ENCODE data around the gene TNFRSF6B.
"Not testable (repeated sequence)": the region's sequence is repeated elsewhere in the genome, so short reads cannot be mapped to it uniquely, and the experiment has no call there.

The TNFRSF6B gene

GRCh38 chr20:63663332-63664066 lies 33.0 kb upstream of the TNFRSF6B start:
- FAIRE-seq = no peak

- FAIRE-seq = no peak
Measured at GRCh38 chr20:63664143-63664851, 32.2 kb upstream of the TNFRSF6B start.

- FAIRE-seq = no peak
Measured at GRCh38 chr20:63664861-63665594, 31.4 kb upstream of the TNFRSF6B start.

DNA sequence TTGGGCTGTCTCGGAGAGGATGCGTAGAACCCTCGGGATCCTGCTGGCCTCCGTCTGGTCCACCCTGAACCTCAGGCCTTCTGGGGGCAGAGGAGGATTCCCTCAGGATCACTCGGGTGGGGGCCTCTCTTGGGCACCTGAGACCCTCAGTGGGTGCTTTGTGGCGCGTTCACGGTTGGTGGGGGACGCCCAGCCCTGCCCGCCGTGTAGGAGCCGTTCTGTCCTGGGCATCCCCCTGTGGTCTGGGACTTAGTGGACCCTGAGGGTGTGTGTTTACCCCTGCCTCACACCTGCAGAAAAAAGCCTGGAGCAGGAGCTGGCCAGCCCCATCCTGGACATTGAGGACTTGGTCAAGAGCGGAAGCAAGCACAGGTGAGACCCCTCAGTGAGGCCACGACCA lies 30.7 kb upstream of the TNFRSF6B start:
- no peak for FAIRE-seq

DNA sequence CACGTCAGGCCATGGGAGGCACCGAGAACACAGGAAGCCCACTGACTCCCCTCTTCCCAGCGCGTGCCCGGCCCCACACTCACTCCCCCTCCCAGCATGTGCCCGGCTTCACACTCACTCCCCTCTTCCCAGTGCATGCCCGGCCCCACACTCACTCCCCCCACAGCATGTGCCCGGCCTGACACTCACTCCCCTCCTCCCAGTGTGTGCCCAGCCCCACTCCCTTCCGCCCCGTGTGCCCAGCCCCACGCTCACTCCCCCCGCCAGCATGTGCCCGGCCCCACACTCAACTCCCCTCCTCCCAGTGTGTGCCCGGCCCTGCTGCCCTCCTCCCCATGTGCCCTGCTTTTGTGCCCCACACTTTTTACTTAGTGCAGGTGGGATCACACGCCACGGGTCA lies 28.6 kb upstream of the TNFRSF6B start:
- no peak for FAIRE-seq

GRCh38 chr20:63668351-63668750 lies 28.1 kb upstream of the TNFRSF6B start:
- FAIRE-seq = no peak

- not testable (repeated sequence) for FAIRE-seq
Measured at GRCh38 chr20:63671695-63672094, 24.8 kb upstream of the TNFRSF6B start.

DNA sequence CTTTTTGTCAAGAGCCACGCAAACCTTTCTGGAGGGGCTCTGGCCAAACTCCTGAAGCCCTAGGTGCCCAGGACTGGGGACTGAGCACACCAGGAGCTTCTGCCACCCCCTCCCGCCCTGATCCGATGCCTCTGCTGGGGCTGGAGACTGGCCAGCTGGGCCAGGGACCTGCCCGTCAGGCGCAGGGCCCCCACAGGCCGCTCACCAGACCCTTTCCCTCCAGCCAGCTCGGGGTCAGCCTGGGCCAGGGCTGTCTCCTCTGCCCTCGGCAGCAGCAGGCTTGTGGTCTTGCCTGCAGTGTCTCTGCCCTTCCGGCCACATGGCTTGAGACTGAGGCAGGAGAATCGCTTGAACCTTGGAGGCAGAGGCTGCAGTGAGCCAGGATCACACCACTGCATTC lies 23.8 kb upstream of the TNFRSF6B start:
- FAIRE-seq = no peak

- FAIRE-seq = no peak
Measured at GRCh38 chr20:63673951-63674350, 22.5 kb upstream of the TNFRSF6B start.

- no peak for FAIRE-seq
Measured at GRCh38 chr20:63675681-63676368, 20.6 kb upstream of the TNFRSF6B start.

- FAIRE-seq = no peak
Measured at GRCh38 chr20:63678071-63678470, 18.4 kb upstream of the TNFRSF6B start.

DNA sequence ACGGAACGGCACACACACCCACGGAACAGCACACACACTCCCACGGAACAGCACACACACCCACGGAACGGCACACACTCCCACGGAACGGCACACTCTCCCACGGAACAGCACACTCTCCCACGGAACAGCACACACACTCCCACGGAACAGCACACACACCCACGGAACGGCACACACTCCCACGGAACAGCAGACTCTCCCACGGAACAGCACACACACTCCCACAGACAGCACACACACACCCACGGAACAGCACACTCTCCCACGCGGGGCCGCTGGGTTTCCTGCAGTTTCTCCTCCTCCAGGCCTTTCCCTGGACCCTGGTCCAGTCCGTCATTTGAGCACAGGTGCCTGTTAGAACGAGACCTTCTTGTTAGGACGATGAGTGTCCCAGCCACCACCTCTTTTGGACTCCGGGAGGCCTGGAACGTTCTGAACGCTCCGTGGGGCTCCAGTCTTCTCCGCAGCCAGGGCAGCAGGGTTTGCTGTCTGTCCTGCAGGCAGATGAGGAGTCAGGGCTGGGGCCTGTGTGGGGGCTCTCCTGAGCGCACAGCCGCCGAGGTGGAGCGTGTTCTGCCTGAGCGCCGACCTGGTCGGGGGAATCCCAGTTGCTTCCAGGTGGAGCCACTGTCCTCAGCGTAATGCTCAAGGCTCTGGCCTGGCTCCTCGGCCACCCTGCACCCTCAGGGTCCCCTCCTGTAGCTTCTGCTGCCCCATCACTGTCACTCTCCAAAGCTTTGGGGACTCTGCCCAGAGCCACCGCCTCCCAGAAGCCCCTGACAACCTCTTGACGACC lies 17.6 kb upstream of the TNFRSF6B start:
- no peak for FAIRE-seq

DNA sequence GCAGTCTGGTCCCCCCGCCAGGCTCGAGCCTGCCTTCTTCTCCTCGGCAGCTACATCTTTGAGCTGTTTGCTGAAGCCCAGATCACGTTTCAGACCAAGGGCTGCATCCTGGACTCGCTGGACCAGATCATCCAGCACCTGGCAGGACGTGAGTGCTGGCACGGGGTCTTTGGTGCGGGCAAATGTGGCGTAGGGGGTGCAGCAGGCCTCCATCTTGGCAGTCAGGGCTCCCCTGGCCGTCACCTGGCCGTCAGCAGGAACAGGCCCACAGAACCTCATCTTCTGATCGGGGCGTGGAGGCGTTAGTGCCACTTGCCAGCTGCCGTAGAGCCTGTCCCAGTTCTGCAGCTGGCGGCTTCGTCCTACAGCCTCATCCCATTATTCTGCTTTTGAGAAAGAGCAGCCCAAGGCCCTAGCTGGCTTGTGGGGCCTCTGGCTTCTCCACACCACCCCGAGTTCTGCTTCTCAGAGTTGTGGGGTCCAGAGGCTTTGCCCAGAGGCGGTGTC lies 16.6 kb upstream of the TNFRSF6B start:
- FAIRE-seq = no peak

- no peak for FAIRE-seq
Measured at GRCh38 chr20:63680427-63680826, 16.0 kb upstream of the TNFRSF6B start.

DNA sequence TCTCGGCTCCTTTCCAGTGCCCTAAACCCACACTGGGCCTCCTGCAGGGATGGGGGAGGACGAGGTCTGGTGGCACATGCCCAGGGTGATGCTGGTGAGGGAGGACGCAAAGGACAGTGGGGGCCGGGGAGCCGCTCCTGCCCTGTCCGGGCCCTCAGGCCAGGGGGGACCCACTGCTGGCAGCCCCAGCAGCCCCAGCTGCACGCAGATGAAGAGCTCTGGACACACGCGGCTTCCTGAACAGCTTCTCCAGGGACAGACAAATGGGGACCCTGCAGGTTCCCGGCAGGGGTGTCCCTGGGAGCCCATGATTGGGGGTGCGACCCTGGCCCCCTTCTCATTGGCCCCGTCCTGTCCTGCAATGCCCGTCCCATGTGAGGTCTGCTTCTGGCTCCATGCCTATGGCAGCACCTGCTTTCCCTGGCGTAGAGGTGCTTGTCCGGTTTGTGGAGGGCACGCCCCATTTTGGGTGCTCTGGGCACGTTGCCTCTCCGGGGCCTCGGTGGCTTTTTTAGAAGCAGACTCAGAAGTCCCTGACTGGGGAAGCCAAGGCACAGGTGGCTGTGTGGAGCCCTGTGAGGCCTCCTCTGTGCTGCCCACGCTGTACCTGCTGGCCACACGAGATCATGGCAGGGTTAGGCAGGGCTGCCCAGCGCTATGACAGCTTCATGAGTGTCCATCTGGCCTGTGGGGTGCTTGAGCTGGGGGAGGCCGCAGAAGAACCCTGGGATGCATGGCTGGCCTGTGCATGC lies 15.4 kb upstream of the TNFRSF6B start:
- no peak for FAIRE-seq

DNA sequence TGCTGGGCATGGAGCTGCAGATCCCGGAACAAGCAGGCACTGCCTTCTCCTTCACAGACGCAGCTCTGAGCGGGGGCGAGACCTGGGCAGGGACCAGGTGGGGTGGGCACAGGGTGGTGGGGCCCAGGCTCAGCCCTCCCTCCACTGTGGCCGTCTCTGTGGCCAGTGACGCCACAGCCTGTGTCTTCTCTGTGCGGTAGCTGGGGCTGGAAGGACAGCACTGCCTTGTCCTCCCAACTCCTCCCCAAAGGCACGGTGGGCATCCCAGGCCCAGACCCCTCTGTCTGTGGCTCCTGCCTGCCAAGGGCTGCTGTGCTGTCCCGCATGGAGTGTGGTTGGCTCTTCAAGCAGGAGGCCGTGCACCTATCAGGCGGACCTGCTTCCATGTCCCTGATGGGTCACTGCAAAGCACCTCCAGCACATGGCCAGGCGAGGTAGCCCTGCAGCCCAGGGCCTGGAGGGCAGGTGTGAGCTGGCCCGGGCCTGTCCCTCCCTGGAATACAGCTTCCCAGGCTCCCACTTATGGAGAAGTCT lies 14.8 kb upstream of the TNFRSF6B start:
- no peak for FAIRE-seq

DNA sequence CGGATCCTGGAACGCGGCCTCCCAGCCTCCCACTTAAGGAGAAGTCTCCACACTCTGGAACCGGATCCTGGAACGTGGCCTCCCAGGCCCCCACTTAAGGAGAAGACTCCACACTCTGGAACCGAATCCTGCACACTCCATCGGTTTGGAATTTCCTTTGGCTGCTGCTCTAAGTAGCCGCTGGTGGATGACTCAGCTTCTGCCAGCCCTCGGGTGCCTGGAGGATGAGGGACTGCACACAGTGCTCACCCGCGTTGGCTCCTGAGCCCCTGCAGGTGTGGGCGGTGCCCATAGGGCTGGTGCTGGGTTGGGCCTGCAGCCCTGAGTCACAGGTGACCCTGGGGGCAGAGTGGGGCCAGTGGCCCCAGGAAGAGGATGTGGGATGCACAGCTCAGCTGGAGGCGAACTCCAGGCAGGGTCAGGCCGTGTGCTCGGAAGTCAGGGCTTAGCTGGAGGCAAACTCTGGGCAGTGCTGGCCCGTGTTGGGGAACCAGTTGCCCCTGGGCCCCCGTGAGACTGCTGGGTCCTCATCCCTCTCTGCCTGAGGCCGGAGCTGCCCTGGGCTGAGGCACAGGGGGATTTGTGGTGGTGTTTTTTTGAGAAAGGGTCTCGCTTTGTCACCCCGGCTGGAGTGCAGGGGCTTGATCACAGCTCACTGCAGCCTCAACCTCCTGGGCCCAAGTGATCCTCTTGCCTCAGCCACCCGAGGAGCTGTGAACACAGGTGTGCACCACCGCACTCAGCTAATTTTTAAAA lies 13.9 kb upstream of the TNFRSF6B start:
- FAIRE-seq = peak; percentile 96

DNA sequence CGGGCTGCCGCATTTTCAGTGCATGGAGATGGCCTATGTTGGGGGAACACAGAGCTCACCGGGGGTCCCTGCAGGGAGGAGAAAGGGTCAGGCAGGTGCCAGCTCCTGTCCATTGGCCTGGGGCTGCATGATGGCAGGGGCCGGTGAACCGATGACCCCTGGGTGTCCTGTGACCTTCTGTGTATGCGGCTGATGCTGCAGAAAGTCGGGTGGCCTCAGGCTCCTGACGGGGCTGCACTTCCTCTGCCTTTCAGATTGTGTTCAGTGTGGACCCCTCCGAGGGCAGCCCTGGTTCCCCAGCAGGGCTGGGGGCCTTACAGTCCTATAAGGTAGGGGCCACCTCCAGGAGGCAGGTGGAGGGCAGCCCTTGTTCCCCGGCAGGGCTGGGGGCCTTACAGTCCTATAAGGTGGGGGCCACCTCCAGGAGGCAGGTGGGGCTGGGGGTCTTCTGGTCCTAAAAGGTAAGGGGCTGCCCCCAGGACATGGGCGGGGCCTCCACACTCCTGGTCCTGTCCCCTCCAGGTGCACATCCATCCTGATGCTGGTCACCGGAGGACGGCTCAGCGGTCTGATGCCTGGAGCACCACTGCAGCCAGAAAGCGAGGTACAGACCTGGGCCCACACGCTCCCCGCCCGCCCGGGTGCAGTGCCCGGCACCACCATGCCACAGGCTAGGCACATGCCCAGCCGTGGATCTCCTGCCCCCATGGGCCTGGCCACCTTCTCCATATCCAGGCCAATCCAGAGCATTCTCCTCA lies 11.0 kb upstream of the TNFRSF6B start:
- FAIRE-seq = no peak

GRCh38 chr20:63686094-63686491 lies 10.4 kb upstream of the TNFRSF6B start:
- no peak for FAIRE-seq
